Measurements from ENCODE around the gene CD55. TPM values are rescaled to one million over a fixed set of nuclear protein-coding genes. Genes with fewer than 3 reads are reported as not detected.

The CD55 gene
- total RNA-seq, 1 experiment from 2014 or later = 17.3 TPM

DNA sequence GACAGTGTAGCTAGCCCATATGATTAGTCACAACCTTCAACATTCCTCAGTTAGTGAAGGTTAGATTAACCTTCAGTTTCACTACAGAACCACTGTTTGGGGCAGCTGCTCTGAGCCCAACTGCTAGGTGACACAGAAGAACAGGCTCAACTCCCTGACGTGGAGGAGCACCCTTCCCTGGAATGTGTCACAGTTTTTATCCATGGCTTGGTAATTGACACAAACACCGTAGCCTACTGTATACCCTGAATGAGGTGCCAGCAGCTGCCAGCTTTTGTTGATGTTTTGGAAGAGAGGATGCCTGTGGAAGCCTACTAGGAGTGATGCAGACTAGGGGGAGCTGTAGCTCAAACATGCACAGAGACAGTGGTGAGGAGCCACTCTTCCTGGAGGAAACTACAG is 76.0 kb downstream of the CD55 start:
- H3T11ph ChIP-seq (ENCODE audit: low read length) = no peak overlapping the region
- H2BK120ac ChIP-seq (ENCODE audit: low read depth, low read length, poor library complexity, severe bottlenecking) = no peak overlapping the region
- H3K4me2 ChIP-seq (ENCODE audit: insufficient read depth, insufficient read length, low read length) = no peak overlapping the region
- Mint-ChIP-seq H3K36me3 (ENCODE audit: insufficient read depth in 1 of 3, low read depth in 3 of 3) (no peaks in the 10 kb centered on the region), H3K27me3 (ENCODE audit: low read depth) (no peaks in the 10 kb centered on the region), H3K4me3 (no peak overlapping the region), H3K4me1 (peaks cover 4% of the 10 kb centered on the region in 2 experiments), H3K9me3 (no peaks in the 10 kb centered on the region), H3K27ac (no peak overlapping the region)
- H2BK12ac ChIP-seq (ENCODE audit: insufficient read length, low read depth, low read length) = no peak overlapping the region
- no peak overlapping the region for H2BK5ac ChIP-seq (ENCODE audit: insufficient read length, low read length)
- H3K79me1 ChIP-seq (ENCODE audit: insufficient read depth, low read depth, low read length, poor library complexity, severe bottlenecking) = no peaks in the 10 kb centered on the region
- no peak overlapping the region for H3K4ac ChIP-seq (ENCODE audit: low read depth, low read length)
- TF ChIP-seq, protein P1, sequence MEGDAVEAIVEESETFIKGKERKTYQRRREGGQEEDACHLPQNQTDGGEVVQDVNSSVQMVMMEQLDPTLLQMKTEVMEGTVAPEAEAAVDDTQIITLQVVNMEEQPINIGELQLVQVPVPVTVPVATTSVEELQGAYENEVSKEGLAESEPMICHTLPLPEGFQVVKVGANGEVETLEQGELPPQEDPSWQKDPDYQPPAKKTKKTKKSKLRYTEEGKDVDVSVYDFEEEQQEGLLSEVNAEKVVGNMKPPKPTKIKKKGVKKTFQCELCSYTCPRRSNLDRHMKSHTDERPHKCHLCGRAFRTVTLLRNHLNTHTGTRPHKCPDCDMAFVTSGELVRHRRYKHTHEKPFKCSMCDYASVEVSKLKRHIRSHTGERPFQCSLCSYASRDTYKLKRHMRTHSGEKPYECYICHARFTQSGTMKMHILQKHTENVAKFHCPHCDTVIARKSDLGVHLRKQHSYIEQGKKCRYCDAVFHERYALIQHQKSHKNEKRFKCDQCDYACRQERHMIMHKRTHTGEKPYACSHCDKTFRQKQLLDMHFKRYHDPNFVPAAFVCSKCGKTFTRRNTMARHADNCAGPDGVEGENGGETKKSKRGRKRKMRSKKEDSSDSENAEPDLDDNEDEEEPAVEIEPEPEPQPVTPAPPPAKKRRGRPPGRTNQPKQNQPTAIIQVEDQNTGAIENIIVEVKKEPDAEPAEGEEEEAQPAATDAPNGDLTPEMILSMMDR (conservative IDR thresholded peaks at IDR 0.05) = peak; percentile 49; the same call in 2 of the 3 replicates
- H2AK5ac ChIP-seq (ENCODE audit: insufficient read length, low read length) = no peak overlapping the region
- H3K9me3 ChIP-seq (ENCODE audit: control insufficient read depth, low read depth, low read length) = no peaks in the 10 kb centered on the region
- no peak overlapping the region for H3K23ac ChIP-seq (ENCODE audit: insufficient read length, low read depth, low read length)
- H3K4me1 ChIP-seq (ENCODE audit: insufficient read depth, low read length) = no peaks in the 10 kb centered on the region
- no peak overlapping the region for H3K27ac ChIP-seq (ENCODE audit: insufficient read length, low read depth, low read length)
- H3K18ac ChIP-seq (ENCODE audit: insufficient read length, low read depth, low read length) = no peak overlapping the region
- no peaks in the 10 kb centered on the region for H3K23me2 ChIP-seq (ENCODE audit: insufficient read length, low read depth, low read length, poor library complexity, severe bottlenecking)
- H4K20me1 ChIP-seq (ENCODE audit: control insufficient read depth, insufficient read depth, insufficient read length) = no peaks in the 10 kb centered on the region
- no peaks in the 10 kb centered on the region for H3K79me2 ChIP-seq (ENCODE audit: insufficient read depth, low read length)
- no peak overlapping the region for H4K5ac ChIP-seq (ENCODE audit: insufficient read length, low read depth, low read length)
- no peak overlapping the region for H4K8ac ChIP-seq (replicated peaks; ENCODE audit: insufficient read length, low read depth, low read length)
- peak; percentile 45 for DNase-seq
- no peak overlapping the region for H3K14ac ChIP-seq (ENCODE audit: insufficient read depth, low read length)
- no peak overlapping the region for H3K9ac ChIP-seq (ENCODE audit: extremely low read depth, insufficient read length, low read length)
- no peak overlapping the region for H2BK20ac ChIP-seq (ENCODE audit: low read depth, low read length, poor library complexity, severe bottlenecking)
- H4K91ac ChIP-seq (ENCODE audit: insufficient read length, low read depth, low read length) = no peak overlapping the region
- H2AFZ ChIP-seq (ENCODE audit: low read length) = no peak overlapping the region
- H2BK15ac ChIP-seq (ENCODE audit: low read depth, low read length) = no peak overlapping the region
- WGBS (ENCODE audit: extremely low coverage, insufficient read length, low lambda C conversion rate) = no CpG with 5 or more reads among the region's 2 CpGs
- H3K56ac ChIP-seq (ENCODE audit: insufficient read length, low read depth, low read length) = no peak overlapping the region
- no peaks in the 10 kb centered on the region for H3K27me3 ChIP-seq (ENCODE audit: insufficient read depth, low read length)
